Stimulated activated CD8-positive, alpha-beta memory T cell treated with anti-CD3 and anti-CD28 coated beads, Interleukin-4, amount 100 ng/mL, for 48 hours (primary cell): ENCODE measurements around the gene SEMA4B.
"Not testable (repeated sequence)": the region's sequence is repeated elsewhere in the genome, so short reads cannot be mapped to it uniquely, and the experiment has no call there.

Source experiments
- DNase-seq: peaks from one replicate; pipeline ENCODE4 v3.0.0-alpha.2; 2020

The SEMA4B gene

DNA sequence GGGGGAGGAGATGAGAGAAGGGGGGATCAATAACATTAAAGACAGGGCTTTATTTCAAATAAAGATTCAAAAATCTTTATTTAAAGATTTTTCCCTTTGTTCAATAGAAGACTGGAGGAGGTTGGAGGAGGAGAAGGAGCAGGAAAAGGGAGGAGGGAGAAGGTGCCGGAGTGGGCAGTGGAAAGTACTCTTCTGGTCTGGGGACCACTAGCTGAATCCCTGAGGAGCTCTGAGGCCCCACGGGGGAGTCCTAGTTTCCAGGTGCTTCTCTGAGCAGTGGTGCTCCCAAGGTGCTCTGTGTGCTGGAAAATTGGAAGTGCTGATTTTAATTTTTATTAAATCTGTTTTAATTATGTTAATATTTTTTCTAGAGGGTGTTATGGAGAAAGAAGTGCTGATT lies 19.4 kb upstream of the SEMA4B start:
- no peak for DNase-seq

DNA sequence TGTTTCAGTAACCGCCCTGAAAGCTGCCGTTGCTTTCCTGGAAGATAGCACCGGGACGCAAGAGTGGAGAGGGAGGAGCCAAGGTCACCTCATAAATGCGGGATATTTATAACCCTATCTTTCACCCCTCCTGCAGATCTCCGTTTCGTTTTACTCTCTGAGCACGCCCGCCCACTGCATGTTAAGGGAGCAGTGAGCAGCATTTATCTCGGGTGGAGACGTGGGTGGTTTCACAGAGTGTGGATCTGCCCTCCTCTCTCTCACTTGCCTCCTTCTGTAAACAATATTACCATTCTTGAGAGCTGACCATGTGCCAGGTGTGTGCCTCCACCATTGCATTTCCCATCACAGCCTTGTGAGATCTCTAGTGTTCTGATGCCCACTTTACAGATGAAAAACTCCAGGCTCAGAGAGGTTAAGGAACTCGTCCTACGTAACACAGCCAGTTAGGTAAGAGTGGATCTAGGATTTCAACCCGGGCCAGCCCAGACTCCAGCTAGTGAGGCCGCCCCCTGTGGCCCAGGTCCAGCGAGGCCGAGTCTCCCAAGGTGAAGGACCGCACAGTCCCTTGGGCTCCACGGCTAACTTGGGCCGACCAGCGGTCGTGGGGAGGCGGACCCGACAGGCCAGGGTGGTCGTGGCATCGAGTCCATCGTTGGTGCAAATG lies 16.9 kb upstream of the SEMA4B start:
- peak; percentile 49 for DNase-seq

DNA sequence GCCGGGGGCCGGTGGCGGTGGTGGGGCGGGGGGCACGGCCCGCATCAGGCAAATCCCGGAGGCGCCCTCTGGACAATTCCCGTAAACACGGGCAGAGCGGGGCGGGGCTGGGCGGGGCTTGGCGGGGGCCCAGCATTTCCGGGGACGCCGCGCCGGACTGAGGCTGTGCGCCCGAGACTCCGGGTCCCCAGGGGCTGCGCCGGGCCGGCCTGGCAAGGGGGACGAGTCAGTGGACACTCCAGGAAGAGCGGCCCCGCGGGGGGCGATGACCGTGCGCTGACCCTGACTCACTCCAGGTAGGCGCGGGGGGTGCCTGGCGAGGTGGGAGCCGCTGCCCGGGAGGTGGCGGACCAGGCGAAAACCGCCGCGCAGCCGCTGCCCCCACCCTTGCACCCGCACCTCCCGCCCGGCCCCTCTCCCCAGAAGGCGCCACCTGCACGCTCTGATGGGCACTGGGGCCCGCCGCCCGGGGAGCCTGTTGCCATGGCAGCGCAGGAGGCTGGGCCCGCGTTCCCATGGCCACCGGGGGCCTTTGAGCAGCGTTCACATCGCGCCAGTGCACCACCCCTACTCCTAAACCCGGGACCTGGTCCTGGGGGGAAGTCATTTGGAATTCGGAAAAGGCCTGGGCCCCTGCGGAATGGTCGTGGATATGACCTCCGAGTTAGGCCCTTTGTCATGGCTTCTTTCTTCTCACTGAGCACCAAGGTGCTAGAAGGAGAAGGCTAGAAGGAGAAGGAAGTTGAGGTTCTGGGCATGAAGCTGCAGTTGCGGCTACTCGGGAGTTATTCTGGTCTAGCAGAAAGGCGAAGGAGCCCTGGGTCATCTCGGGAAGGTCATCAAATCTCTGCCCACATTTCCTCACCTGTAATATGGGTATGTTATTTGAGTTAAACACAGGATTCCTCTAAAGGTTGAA lies 16.1 kb upstream of the SEMA4B start:
- peak; percentile 67 for DNase-seq

DNA sequence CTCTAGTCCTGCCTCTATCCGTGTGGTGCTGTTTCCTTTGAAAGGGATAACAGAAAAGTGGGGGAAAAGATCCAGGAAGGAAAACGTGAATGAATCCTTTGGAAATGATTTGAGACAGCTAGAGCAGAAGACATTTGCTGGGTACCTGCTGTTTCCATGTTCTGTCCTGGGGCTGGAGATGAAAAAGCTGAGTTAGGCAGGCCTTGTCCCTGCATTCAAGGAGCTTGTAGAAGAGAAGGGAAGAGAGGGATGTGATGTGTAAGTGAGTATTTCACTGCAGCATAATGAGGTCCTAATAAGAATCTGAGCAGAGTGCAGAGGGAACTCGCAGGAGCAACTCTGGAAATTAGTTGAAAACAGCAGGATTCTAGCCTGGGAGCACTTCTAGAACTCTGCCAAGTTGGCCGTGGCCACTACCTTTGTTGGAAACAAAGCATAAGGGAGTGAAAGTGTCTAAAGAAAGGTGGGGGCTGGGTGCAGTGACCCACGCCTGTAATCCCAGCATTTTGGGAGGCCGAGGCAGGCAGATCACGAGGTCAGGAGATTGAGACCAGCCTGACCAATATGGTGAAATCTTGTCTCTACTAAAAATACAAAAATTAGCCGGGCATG lies 13.8 kb upstream of the SEMA4B start:
- DNase-seq = no peak

DNA sequence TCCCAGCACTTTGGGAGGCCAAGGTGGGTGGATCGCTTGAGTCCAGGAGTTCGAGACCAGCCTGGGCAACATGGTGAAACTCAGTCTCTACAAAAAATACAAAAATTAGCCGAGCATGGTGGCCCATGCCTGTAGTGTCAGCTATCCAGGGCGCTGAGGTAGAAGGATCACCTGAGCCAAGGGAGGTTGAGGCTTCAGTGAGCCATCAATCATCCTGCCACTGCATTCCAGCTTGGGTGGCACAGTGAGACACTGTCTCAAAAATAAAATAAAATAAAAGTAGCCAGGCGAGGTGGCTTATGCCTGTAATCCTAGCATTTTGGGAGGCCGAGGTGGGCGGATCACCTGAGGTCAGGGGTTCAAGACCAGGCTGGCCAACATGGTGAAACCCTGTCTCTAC lies 13.1 kb upstream of the SEMA4B start:
- DNase-seq = not testable (repeated sequence)

DNA sequence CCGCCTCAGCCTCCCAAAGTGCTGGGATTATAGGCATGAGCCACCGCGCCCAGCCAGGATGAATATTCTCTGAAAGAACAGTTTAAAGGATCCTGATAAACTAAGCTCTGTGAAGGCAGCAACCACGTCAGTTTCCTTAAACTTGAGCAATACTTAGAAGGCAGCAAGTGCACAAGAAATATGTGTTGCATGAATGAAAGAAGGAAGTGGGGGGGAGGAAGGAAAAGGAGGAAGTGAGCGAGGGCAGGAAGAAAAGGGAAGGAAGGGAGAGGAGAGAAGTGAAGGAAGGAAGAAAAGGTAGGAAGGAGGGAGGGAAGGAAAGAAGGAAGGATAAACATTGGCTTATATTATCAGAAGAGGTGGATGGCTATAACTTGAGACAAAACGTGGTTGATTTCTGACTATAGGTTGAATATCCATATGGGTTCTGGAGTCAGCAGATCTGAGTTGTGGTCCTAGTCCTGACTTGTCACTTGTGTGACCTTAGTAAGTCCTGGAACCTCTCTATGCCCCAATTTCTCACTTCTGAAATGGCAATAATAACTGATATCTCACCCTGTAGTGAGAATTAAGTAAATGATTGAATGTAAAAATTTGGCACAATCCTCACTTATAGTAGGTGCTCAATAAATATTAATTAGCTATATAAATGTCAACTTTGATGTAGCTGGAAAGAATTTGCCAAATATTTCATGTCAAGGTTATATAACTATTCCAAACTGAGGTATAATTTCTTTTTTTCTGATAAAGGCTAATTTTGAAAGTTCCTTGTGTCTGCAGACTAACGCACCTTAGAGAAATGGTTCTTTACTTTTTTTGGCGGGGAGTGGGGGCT lies 12.0 kb upstream of the SEMA4B start:
- DNase-seq = no peak

DNA sequence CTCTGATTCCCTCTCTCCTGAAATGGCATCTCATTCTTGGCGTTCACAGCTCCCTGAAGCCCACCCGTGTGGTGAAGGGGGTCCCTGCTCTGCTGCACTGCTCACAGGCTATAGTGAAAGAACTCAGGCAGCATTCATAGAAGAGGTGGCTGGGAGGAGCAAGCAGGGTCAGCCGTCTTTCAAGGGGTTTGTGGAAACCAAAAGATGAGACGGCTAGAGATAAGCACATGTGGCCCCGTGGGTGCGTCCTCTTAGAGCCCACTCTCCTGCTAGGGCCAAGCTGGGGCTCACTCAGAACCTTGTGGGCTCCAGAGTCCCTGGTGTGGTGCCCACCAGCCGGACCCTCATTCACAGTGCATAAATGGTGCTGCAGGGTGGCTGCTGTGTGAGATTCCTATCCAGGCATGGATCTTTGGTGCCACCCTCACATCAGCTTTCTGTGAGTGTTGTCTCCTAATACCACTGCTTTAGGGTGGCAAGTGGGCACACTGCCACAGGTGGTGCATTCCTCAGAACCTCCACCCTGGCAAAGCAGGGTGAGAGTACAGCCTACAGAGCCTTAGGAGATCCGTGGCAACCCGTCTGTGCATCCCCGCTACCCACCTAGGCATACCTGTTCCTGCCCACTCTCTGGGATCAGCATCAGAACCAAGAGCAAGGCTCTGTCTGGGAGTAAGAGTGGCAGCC lies 11.2 kb upstream of the SEMA4B start:
- DNase-seq = no peak

DNA sequence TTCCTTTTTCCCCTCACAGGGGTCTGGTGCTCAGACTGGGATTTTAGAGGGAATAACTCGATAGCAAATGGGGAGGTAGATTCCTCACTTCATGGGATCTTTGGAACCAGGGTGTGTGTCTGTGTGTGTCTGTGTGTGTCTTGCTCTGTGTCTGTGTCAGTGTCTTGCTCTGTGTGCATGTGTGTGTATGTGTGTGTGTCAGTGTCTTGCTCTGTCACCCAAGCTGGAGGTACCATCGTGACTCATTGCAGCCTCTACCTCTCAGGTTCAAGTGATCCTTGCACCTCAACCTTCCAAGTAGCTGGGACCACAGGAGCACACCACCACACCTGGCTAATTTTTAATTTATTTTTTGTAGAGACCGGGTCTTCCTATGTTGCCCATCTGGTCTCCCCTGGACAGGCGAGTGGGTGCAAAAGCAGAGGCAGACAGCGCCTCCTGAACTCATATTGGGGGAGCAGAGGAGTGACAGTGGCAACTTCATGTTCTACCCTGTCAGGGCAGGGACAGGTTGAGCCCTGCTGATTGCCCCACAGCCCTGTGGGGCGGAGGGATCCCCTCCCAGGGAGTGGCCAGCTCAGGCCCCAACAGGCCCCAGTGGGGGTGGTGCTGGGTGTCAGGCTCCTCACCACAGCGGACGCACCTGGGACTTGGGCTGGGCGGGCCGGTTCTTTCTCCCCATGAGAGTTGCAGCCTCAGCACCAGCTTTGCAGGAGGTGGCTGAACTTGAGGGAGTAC lies 10.4 kb upstream of the SEMA4B start:
- DNase-seq = no peak

DNA sequence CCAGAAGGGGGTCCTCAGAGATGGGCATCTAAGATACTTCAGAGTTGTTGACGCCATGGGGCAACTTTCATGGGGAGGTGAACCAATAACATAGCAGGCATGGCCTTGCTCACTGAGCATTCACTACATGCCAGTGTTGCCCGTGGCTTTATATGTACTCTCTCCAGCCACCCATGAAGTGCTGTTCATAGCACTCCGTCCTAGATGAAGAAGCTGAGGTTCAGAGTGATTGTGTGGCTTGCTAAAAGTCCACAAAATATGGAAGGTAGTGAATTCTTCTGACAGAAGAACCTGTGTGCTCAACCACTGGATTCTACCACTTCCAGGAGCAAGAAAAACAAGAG lies 9.8 kb upstream of the SEMA4B start:
- DNase-seq = no peak

DNA sequence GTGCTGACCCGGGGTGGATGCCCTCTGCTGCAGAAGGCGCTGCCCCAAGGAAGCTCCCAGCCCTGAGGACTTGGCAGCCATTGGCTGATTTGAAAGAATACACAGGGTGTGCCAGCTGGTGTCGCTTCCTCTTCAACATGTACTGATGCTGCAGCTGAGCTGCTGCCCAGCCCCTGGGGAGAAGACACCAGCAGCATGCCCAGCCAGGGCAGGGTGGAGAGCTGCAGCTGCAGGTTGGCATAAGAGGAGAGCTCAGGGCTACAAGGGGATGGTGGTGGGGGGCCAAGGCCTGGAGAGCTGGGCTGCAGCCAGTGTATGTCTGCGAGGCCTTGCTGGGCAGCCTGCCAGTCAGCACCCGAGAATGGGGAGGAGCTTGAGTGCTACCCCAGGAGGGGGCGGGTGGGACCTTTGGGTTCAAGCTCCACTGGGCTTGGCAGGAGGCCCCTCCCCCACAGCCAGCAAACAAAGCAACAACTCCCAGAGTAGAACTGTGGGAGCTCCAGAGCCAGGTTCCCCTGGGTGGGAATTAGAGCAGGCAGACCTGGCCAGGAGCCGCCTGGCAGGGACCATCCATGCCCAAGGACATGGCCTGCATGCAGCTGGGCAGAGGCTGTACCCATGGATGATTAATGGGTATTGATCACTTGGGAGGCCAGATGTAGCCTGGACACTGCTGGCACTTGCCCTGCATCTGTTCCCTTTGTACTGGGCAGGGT lies 9.2 kb upstream of the SEMA4B start:
- peak; percentile 34 for DNase-seq

DNA sequence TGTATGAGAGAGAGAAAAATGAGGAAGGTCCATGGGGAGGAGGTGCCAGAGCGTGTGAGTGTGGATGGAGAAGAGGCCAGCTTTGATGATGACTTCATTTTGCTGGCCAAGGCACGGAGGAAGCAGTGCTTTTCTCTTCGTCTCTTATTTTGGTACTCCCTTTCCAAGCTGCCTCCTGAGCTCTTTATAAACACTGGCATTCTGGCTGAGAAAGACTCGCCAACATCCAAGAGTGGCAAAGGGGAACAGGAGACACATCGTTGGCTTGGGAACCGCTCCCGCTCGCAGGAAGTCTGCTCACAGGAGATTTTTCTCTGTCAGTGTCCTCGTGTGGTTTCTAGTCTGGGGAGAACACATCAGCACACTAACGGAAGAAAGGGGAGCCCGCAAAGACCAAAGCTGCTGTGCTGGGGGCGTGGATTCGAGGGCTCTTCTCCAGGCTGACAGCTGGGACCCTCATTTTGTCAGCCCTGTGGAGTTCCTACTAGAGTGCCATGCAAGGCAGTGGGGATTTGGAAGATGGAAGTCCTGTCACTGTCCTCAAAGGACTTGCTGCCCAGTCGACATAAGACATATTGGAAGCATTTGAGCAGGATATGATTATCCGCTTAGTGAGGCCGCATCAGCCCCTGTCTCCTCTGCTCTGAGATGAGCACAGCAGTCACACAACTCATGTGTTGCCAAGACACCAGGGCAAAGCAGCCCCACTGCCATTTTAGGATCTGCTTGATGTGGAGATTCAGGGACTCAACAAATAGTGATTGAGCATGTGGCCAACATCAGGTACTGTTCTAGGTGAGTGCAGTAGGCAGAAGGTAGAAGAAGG lies 8.0 kb upstream of the SEMA4B start:
- no peak for DNase-seq

DNA sequence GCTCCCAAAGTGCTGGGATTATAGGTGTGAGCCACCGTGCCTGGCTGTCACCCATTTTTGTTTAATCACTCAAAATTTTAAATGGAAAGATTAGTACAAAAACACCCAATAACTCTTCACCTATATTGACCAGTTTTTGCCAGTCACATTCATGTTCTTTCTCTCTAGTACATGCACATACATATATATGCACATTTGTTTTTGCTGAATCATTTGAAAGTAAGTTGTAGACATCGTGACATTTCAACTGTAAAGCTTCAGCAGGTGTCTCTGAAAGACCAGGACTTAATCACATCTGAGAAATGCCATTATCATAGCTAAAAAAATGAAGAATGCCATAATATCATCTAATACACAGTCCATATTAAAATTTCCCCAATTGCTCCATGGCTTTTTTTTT lies 6.5 kb upstream of the SEMA4B start:
- no peak for DNase-seq

DNA sequence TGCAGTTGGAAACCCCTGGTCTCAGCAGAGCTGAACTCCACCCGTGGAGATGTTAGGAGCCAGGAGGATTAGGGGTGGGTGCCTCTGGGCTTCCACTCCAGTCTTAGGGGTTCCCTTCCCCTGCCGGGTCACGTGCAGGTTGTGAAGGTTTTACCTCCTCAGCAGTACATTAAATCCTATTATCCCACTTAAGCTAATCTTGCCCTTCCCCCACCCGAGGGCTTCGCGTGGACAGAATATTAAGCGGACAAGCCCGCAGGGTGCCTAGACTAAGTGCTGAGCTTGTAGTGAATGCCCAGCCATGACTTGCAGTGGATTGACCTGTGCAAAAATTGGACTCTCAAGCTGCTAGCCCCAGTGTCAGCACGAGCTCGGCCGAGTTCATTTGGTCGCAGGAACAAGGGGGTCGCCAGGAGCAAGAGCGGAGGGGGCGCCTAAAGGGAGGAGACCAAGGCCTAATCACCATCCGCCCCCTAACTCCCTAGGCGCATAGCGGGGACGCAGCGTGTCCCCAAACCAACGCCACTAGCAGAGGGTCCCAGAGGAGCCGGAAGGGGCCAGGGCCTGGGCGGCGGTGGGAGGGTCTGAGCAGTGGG lies 498 bp upstream of the SEMA4B start:
- DNase-seq = no peak

DNA sequence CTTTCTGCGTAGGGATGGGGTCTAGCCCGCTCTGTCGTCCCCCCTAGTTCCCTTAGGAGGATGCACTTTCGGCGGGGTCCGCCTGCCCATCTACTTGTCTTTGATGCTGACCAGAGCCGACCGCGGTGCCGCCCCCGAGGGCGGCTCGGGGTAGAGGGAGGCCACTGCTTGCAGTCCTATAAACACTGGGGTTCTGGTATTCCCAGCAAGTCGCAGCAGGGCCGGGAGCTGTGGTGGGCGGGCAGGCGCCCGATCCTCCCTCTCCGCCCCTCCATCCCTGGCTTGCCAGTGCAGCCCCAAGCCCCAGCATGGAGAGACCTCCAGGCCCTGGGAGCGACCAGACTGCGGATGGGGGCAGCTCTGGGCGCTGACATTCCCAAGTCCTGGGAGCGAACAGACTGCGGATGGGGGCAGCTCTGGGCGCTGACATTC lies 830 bp downstream of the SEMA4B start:
- DNase-seq = no peak

DNA sequence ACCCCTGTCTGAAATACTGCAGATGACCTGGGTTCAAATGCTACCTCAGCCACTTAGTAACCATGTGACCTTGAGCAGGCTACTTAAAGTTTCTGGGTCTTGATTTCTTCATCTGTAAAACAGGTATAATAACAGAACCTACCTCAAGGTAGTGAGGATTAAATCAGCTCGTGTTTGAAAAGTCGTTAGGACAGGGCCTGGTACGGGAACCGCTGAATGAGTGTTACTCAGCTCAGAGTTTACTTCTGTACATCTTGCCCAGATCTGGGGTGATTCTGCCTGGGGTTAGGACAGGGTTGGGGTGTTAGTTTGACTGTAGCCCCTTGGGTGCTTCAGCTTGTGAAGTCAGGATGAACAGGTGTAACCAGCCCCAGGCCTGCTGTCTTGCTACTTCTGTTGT lies 1.8 kb downstream of the SEMA4B start:
- DNase-seq = no peak

DNA sequence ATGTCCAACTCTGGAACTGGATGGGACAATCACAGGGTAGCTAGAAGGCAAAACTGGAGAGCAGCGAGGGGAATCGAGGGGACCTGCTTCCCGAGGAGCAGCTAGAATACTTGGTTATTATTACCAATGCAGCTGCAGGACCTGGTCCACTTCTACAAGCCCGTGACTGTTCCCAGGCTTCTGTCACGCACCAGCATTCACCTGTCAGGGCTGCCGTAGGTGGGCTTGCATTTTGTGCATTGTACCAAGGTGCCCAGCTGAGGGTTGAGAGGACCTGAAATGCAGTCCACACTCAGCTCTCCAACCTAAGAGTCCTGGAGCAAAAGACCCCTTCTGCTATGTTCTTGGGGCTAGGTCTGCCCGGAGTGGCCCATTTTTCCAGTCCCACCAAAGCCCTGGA lies 2.3 kb downstream of the SEMA4B start:
- no peak for DNase-seq

DNA sequence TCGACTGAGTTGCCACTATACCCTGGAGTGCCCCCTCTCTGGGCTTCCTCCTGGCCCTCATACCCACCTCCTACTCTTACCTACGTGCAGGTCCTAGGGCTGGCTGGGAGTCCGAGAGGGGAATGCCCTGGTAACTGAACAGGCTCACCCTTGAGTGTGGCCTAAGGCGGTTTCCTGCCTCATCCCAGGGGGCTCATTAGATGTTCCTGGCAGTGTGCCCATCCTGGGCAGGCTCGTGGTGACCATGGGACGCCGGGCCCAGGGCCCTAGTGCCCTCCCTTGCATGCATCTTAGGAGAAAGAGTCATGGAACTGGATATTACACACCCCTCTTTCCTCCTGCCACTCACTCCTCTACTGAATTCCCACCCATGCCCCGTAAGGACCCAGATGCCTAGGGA lies 2.8 kb downstream of the SEMA4B start:
- no peak for DNase-seq

DNA sequence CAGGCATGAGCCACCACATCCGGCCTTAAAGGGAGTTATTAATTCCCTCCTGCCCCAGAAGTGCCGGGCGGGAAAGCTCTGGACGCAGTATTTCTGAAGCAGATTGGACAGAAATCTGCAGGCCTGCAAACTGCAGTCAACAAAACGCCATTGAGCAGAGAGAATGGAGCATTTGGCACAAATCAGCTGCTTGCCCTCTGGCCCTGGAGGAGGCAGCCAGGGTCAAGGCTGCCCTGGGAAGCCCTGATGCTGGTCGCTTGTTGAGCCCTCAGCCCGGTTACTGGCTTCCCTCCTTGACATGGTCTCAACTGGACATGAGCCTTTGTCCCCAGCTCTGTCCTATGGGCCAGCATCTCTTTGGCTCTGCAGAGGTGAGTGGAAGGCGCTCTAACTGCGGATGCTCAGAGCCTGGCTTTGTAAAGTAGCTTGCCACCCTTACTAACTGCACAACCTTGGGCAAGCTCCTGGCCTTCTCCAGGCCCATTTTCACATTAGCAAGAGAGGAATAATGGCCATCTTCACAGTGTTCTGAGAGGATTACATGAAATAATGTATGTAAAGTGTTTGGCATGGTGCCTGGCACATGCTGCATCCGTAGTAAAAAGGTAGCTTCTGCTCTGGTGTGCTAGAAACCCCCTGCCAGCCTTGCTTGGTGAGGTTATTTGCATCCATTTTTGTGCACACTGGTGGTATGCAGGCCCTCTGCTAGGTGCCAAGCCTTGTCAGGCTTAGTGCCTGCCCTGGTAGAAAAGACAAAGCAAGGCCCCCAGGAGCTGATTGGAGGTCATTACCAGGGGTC lies 4.1 kb downstream of the SEMA4B start:
- DNase-seq = no peak

DNA sequence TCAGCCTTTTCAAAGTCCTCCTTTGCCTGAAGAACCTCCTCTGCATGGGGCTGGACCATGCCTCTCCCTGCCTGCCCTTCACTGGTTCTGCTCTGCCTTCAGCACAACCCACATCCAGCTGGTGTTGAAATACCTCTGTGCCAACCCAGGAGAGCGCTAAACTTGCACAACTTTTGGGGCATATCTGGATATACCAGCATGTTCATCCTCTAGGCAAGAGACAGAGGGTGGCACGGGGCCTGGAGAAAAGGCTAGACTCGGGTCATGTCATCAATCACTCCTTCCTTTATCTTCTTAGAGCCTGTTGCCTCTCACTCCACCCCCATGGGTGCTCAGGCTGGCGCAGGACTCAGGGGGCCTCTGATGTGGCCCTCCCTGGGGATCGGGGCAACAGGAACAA lies 4.8 kb downstream of the SEMA4B start:
- no peak for DNase-seq
